Left ventricle myocardium inferior (tissue), 1 donor: ENCODE results near the gene H3-3A. TPM values are rescaled to one million over a fixed set of nuclear protein-coding genes. Genes with fewer than 3 reads are reported as not detected.

ENCODE experiments used
- DNase-seq: peaks from one replicate; pipeline ENCODE4 v3.0.0-alpha.2; 2020
- H3K27ac ChIP-seq: fragments of 200-600 bp; replicated peaks from 2 replicates; pipeline ENCODE4 v1.8.0; 2021
- H3K27me3 ChIP-seq: fragments of 200-600 bp; 2 replicates; pipeline ENCODE4 v1.8.0; 2021; ENCODE audit warnings: low read depth
- H3K36me3 ChIP-seq: fragments of 200-600 bp; 2 replicates; pipeline ENCODE4 v1.8.0; 2021
- H3K4me1 ChIP-seq: fragments of 200-600 bp; 2 replicates; pipeline ENCODE4 v1.8.0; 2021
- H3K4me3 ChIP-seq: fragments of 200-600 bp; 2 replicates; pipeline ENCODE4 v1.8.0; 2021; ENCODE audit warnings: mild to moderate bottlenecking, moderate library complexity
- H3K9me3 ChIP-seq: fragments of 200-600 bp; replicated peaks from 2 replicates; pipeline ENCODE4 v1.8.0; 2021
- intact Hi-C: fragments of 100-400 bp; cut with micrococcal nuclease; formaldehyde crosslinking; loops from one replicate; pipeline ENCODE4 v1.11.0; 2022
- total RNA-seq: library from RNA; stranded (reverse); fragmentation: NEBNext Ultra II Directional; extraction: Animal tissue kit (Norgen Biotek cat#: 25700); gene quantifications from one replicate; pipeline ENCODE4 v1.2.1, GENCODE V29; 2021
- TF ChIP-seq, protein P1 (sequence below): fragments of 200-600 bp; IDR thresholded peaks from 2 replicates; pipeline ENCODE4 v1.8.0; 2021; ENCODE audit warnings: antibody characterized with exemption, mild to moderate bottlenecking, borderline replicate concordance
- donor health status: DM: no; HTN: yes; CAD: no; lungs with severe emphysema.

The H3-3A gene
- total RNA-seq, 1 donor from 2014 or later, result 324 TPM

DNA sequence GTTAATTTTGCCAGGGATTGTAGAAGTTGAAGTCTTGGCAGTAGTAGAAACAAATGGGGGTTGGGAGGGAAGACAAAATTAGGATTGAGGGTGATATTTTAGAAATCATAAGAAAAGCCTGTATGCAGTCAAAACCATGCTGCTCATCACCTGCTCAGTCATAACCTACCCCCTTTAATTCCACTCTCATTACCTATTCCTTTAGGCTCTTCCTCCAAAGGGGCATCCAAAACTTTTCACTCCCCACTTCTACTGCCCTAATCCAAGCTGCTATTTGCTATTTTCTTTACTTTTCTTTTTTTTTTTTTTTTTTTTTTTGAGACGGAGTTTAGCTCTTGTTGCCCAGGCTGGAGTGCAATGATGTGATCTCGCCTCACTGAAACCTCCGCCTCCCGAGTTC, 11.5 kb downstream of the H3-3A start:
- Histone ChIP-seq H3K27ac (no peak overlapping the region), H3K27me3 (no peaks in the 10 kb centered on the region), H3K36me3 (peaks cover 56% of the 10 kb centered on the region), H3K9me3 (no peaks in the 10 kb centered on the region), H3K4me3 (no peak overlapping the region), H3K4me1 (peaks cover 26% of the 10 kb centered on the region)
- DNase-seq, result no peak
- intact Hi-C loops, result no loop called here
- TF ChIP-seq, protein P1, sequence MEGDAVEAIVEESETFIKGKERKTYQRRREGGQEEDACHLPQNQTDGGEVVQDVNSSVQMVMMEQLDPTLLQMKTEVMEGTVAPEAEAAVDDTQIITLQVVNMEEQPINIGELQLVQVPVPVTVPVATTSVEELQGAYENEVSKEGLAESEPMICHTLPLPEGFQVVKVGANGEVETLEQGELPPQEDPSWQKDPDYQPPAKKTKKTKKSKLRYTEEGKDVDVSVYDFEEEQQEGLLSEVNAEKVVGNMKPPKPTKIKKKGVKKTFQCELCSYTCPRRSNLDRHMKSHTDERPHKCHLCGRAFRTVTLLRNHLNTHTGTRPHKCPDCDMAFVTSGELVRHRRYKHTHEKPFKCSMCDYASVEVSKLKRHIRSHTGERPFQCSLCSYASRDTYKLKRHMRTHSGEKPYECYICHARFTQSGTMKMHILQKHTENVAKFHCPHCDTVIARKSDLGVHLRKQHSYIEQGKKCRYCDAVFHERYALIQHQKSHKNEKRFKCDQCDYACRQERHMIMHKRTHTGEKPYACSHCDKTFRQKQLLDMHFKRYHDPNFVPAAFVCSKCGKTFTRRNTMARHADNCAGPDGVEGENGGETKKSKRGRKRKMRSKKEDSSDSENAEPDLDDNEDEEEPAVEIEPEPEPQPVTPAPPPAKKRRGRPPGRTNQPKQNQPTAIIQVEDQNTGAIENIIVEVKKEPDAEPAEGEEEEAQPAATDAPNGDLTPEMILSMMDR, result no peak

DNA sequence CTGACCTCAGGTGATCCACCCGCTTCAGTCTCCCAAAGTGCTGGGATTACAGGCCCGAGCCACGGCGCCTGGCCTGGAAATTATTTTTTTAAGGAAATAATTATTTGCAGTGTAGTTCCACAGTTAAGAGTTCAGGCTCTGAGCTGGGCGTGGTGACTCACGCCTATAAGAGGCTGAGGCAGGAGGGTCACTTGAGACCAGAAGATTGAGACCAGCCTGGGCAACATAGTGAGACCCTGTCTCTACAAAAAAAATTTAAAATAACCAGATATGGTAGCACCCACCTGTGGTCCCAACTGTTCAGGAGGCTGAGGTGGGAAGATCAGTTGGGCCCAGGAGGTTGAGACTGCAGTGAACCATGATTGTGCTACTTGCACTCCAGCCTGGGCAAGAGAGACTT, 13.9 kb downstream of the H3-3A start:
- Histone ChIP-seq H3K4me1 (peaks cover 8% of the 10 kb centered on the region), H3K4me3 (no peak overlapping the region), H3K27me3 (no peaks in the 10 kb centered on the region), H3K27ac (no peak overlapping the region), H3K36me3 (peaks cover 34% of the 10 kb centered on the region), H3K9me3 (no peaks in the 10 kb centered on the region)
- intact Hi-C loops, result no loop called here
- DNase-seq, result no peak
- TF ChIP-seq, protein P1, result no peak

DNA sequence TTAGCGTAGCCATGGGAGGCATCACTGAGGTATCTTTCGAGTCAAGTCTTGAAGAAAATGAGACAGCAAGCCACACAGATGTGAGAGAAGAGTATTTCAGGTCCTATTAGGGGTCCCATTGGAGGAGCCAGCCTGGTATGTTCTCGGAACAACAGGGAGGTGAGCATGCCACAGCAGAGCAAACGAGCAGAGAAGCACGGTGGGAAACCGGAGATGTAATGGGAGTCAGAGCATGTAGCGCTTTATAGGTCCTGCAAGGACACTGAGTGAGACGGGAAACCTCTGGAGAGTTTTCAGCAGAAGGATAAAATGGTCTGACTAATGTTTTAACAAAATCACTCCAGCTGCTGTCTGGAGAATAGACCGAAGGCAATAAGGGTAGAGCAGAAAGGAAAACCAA, 15.9 kb downstream of the H3-3A start:
- intact Hi-C loops, result no loop called here
- no peak overlapping the region for H3K4me3 ChIP-seq
- TF ChIP-seq, protein P1, result no peak
- H3K27me3 ChIP-seq, result no peaks in the 10 kb centered on the region
- peaks cover 12% of the 10 kb centered on the region for H3K4me1 ChIP-seq
- no peak overlapping the region for H3K27ac ChIP-seq
- H3K9me3 ChIP-seq, result no peaks in the 10 kb centered on the region
- no peak for DNase-seq
- H3K36me3 ChIP-seq, result peaks cover 17% of the 10 kb centered on the region

DNA sequence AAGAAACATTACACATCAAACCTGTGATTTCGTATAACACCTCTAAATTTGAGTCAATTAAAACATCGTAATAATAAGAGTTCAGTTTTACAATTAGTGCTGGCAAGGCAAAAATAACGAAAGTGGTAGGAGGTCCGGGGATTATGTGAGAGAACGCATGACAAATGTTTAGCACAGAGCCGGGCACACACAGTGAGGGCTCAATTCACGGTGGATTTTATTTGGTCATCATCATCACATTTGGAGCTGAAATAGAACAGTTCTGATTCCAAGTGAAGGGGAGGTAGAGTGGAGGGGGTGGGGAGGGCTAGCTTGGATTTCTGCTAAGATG, 20.0 kb downstream of the H3-3A start:
- TF ChIP-seq, protein P1, result no peak
- peak overlapping the region; percentile 73 for H3K27ac ChIP-seq
- intact Hi-C loops, result loop anchor here (5.0 kb wide), 1 partner anchor 35 kb away; no protein-coding TSS in a partner anchor
- H3K27me3 ChIP-seq, result no peaks in the 10 kb centered on the region
- H3K36me3 ChIP-seq, result no peaks in the 10 kb centered on the region
- no peak for DNase-seq
- peak overlapping the region; percentile 84 for H3K4me3 ChIP-seq
- H3K9me3 ChIP-seq, result no peaks in the 10 kb centered on the region
- peaks cover 18% of the 10 kb centered on the region for H3K4me1 ChIP-seq

DNA sequence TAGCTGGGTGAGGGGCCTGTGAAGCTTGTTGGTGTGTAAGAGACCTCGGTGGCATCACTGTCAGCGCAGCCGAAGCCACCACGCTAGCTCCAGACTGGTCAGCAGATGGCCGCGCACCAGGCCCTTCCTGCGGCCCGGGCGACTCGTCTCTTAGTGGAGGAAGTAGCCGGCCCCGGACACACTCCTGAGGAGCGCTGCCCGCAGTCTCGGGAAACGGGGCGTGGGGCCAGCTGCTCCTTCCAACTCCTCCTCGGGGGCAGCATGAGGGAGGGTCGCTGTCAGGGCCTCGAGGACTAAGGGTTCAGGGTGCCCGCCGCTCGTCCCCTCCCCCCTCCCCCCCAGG, 20.4 kb downstream of the H3-3A start:
- peaks cover 18% of the 10 kb centered on the region for H3K4me1 ChIP-seq
- H3K27me3 ChIP-seq, result no peaks in the 10 kb centered on the region
- H3K9me3 ChIP-seq, result no peaks in the 10 kb centered on the region
- peak overlapping the region; percentile 84 for H3K4me3 ChIP-seq
- intact Hi-C loops, result loop anchor here (5.0 kb wide), 1 partner anchor 34 kb away; no protein-coding TSS in a partner anchor
- H3K27ac ChIP-seq, result peak overlapping the region; percentile 73
- DNase-seq, result peak; percentile 69
- no peaks in the 10 kb centered on the region for H3K36me3 ChIP-seq
- TF ChIP-seq, protein P1, result no peak
